ENCODE data around the gene KIRREL3. TPM values are rescaled to one million over a fixed set of nuclear protein-coding genes. Genes with fewer than 3 reads are reported as not detected.

The KIRREL3 gene
- polyA plus RNA-seq, 1 donor (not counting 4 experiments of a cell fraction or from before 2014, with no cell fraction given), result 0.04 TPM

- FAIRE-seq, result no peak
- Histone ChIP-seq H2AFZ (ENCODE audit: control insufficient read depth, low read length) (no peak overlapping the region), H3K27ac (ENCODE audit: control insufficient read depth, insufficient read depth, low read length) (no peak overlapping the region), H3K79me2 (ENCODE audit: control insufficient read depth, insufficient read depth, low read length) (no peaks in the 10 kb centered on the region), H3K9me3 (ENCODE audit: control insufficient read depth, low read depth, low read length) (no peaks in the 10 kb centered on the region), H3K9me1 (ENCODE audit: control insufficient read depth, extremely low read depth, insufficient read depth, low read length) (no peaks in the 10 kb centered on the region), H3K4me2 (ENCODE audit: control insufficient read depth, extremely low read depth, insufficient read depth, low read depth, low read length) (no peak overlapping the region), H4K20me1 (ENCODE audit: control insufficient read depth, extremely low read depth, insufficient read depth, low read length) (no peaks in the 10 kb centered on the region), H3K36me3 (ENCODE audit: control insufficient read depth in 2 of 2, extremely low read depth in 1 of 2, insufficient read depth in 2 of 2, low read length in 2 of 2) (no peaks in the 10 kb centered on the region), H3K9ac (ENCODE audit: control insufficient read depth, extremely low read depth, insufficient read depth, low read length) (no peak overlapping the region), H3K27me3 (ENCODE audit: control insufficient read depth, extremely low read depth, insufficient read depth, low read length) (peaks cover 2% of the 10 kb centered on the region), H3K4me1 (ENCODE audit: control insufficient read depth, extremely low read depth, insufficient read depth, low read length) (no peaks in the 10 kb centered on the region), H3K4me3 (ENCODE audit: control insufficient read depth in 2 of 3, extremely low read depth in 1 of 3, insufficient read depth in 2 of 3, low read depth in 1 of 3, low read length in 3 of 3) (no peak overlapping the region)
- DNase-seq (ENCODE audit: low read depth, low spot score), result no peak
- dilution Hi-C loops (cut with MboI; ENCODE audit: extremely low pct_ligation_motif_present, low sequenced_read_pairs), result no loop called here
- TF ChIP-seq EZH2 (IDR thresholded peaks at IDR 0.05; ENCODE audit: low read length), result no peak
- no peak for TF ChIP-seq CTCF (optimal IDR thresholded peaks at IDR 0.05 in 1 of 3, IDR thresholded peaks at IDR 0.05 in 1 of 3, conservative IDR thresholded peaks at IDR 0.05 in 1 of 3; ENCODE audit: extremely low read depth in 1 of 3, insufficient read depth in 2 of 3, low read length in 3 of 3)
Measured at GRCh38 chr11:126673319-126673718, 327.3 kb downstream of the KIRREL3 start.

- Histone ChIP-seq H3K4me1 (ENCODE audit: control insufficient read depth, extremely low read depth, insufficient read depth, low read length) (no peaks in the 10 kb centered on the region), H4K20me1 (ENCODE audit: control insufficient read depth, extremely low read depth, insufficient read depth, low read length) (no peaks in the 10 kb centered on the region), H3K79me2 (ENCODE audit: control insufficient read depth, insufficient read depth, low read length) (no peaks in the 10 kb centered on the region), H3K4me2 (ENCODE audit: control insufficient read depth, extremely low read depth, insufficient read depth, low read depth, low read length) (no peak overlapping the region), H3K9me1 (ENCODE audit: control insufficient read depth, extremely low read depth, insufficient read depth, low read length) (no peaks in the 10 kb centered on the region), H3K27me3 (ENCODE audit: control insufficient read depth, extremely low read depth, insufficient read depth, low read length) (peaks cover 2% of the 10 kb centered on the region), H3K9me3 (ENCODE audit: control insufficient read depth, low read depth, low read length) (no peaks in the 10 kb centered on the region), H3K4me3 (ENCODE audit: control insufficient read depth in 2 of 3, extremely low read depth in 1 of 3, insufficient read depth in 2 of 3, low read depth in 1 of 3, low read length in 3 of 3) (no peak overlapping the region), H2AFZ (ENCODE audit: control insufficient read depth, low read length) (no peak overlapping the region), H3K36me3 (ENCODE audit: control insufficient read depth in 2 of 2, extremely low read depth in 1 of 2, insufficient read depth in 2 of 2, low read length in 2 of 2) (no peaks in the 10 kb centered on the region), H3K27ac (ENCODE audit: control insufficient read depth, insufficient read depth, low read length) (no peak overlapping the region), H3K9ac (ENCODE audit: control insufficient read depth, extremely low read depth, insufficient read depth, low read length) (no peak overlapping the region)
- DNase-seq (ENCODE audit: low read depth, low spot score) (no peak), FAIRE-seq (no peak)
- dilution Hi-C loops (cut with MboI; ENCODE audit: extremely low pct_ligation_motif_present, low sequenced_read_pairs), result no loop called here
- no peak for TF ChIP-seq CTCF (optimal IDR thresholded peaks at IDR 0.05 in 1 of 3, IDR thresholded peaks at IDR 0.05 in 1 of 3, conservative IDR thresholded peaks at IDR 0.05 in 1 of 3; ENCODE audit: extremely low read depth in 1 of 3, insufficient read depth in 2 of 3, low read length in 3 of 3)
- no peak for TF ChIP-seq EZH2 (IDR thresholded peaks at IDR 0.05; ENCODE audit: low read length)
Measured at GRCh38 chr11:126669416-126669815, 331.2 kb downstream of the KIRREL3 start.
